Measurements from ENCODE around the gene ITPA.

ITPA gene

GRCh38 chr20:3222635-3223600, 13.6 kb downstream of the ITPA start:
- no peak for DNase-seq (ENCODE audit: low spot score)
- H3K27ac ChIP-seq, result no peak overlapping the region
- TF ChIP-seq CTCF (IDR thresholded peaks at IDR 0.05), result no peak
- H3K4me3 ChIP-seq, result no peak overlapping the region

GRCh38 chr20:3223651-3223993, 14.3 kb downstream of the ITPA start:
- no peak for TF ChIP-seq CTCF (IDR thresholded peaks at IDR 0.05)
- Histone ChIP-seq H3K27ac (no peak overlapping the region), H3K4me3 (no peak overlapping the region)
- DNase-seq (ENCODE audit: low spot score), result no peak

GRCh38 chr20:3223994-3224680, 14.8 kb downstream of the ITPA start:
- Histone ChIP-seq H3K27ac (no peak overlapping the region), H3K4me3 (no peak overlapping the region)
- DNase-seq (ENCODE audit: low spot score), result no peak
- no peak for TF ChIP-seq CTCF (IDR thresholded peaks at IDR 0.05)

- Histone ChIP-seq H3K27ac (no peak overlapping the region), H3K4me3 (no peak overlapping the region)
- no peak for DNase-seq (ENCODE audit: low spot score)
- no peak for TF ChIP-seq CTCF (IDR thresholded peaks at IDR 0.05)
Observed at GRCh38 chr20:3224681-3225421, 15.6 kb downstream of the ITPA start.

GRCh38 chr20:3226093-3226492, 16.8 kb downstream of the ITPA start:
- no peak overlapping the region for H3K4me3 ChIP-seq
- no peak for TF ChIP-seq CTCF (IDR thresholded peaks at IDR 0.05)
- no peak for DNase-seq (ENCODE audit: low spot score)
- no peak overlapping the region for H3K27ac ChIP-seq

- Histone ChIP-seq H3K27ac (no peak overlapping the region), H3K4me3 (no peak overlapping the region)
- DNase-seq (ENCODE audit: low spot score), result no peak
- no peak for TF ChIP-seq CTCF (IDR thresholded peaks at IDR 0.05)
Observed at GRCh38 chr20:3226864-3227263, 17.6 kb downstream of the ITPA start.

Data from coronary artery (tissue), 2 donors.